Tibial artery (tissue), 4 donors: ENCODE data around the gene NAPA.

ENCODE experiments used
- DNase-seq, 2 donors: peaks; one replicate each; pipeline ENCODE4 v3.0.0-alpha.2; 2019
- H3K27ac ChIP-seq, 2 donors: fragments of 200-600 bp; sonication (generic) in 1 of 2; 1 replicate in 1 of 2; 2 replicates in 1 of 2; pipeline ENCODE4 v1.5.1; 2018 to 2019; ENCODE audit warnings: mild to moderate bottlenecking in 1 of 2
- H3K27me3 ChIP-seq, 2 donors: fragments of 200-600 bp; sonication (generic) in 1 of 2; one replicate each; pipeline versions ENCODE4 v1.5.1 to v1.6.0; 2016 to 2019
- H3K36me3 ChIP-seq, 3 donors: fragments of 200-600 bp; sonication (generic) in 2 of 3; one replicate each; pipeline ENCODE4 v1.5.1; 2016 to 2019; ENCODE audit warnings: mild to moderate bottlenecking in 2 of 3
- H3K4me1 ChIP-seq, 4 donors: fragments of 200-600 bp; sonication (generic) in 2 of 4; 1 replicate in 3 of 4; 2 replicates in 1 of 4; pipeline ENCODE4 v1.5.1; 2016 to 2019
- H3K4me3 ChIP-seq, 2 donors: fragments of 200-600 bp; sonication (generic) in 1 of 2; 1 replicate in 1 of 2; 2 replicates in 1 of 2; pipeline ENCODE4 v1.5.1; 2018 to 2019; ENCODE audit warnings: mild to moderate bottlenecking in 2 of 2
- H3K9me3 ChIP-seq, 3 donors: fragments of 200-600 bp; sonication (generic) in 1 of 3; one replicate each; pipeline ENCODE4 v1.5.1; 2016 to 2019
- CTCF ChIP-seq, 2 experiments: fragments of 200-600 bp in 1 of 2; fragments of 450-650 bp in 1 of 2; IDR thresholded peaks; one replicate each; pipeline ENCODE4 v1.5.1; 2017 to 2019; ENCODE audit warnings: antibody characterized with exemption in 2 of 2, mild to moderate bottlenecking in 1 of 2, moderate library complexity in 1 of 2
- intact Hi-C: fragments of 100-400 bp; cut with DNase I; formaldehyde crosslinking; loops from one replicate; pipeline ENCODE4 v1.15.0; 2023; ENCODE audit warnings: low total_unique reads

Gene NAPA

GRCh38 chr19:47514151-47514868 lies 553 bp downstream of the NAPA start:
- no peaks in the 10 kb centered on the region for H3K27me3 ChIP-seq
- H3K27ac ChIP-seq, result peak overlapping the region; percentile 86 to 97
- peaks cover 14 to 55% (median 46%) of the 10 kb centered on the region in 4 donors for H3K4me1 ChIP-seq
- no peak for DNase-seq
- H3K4me3 ChIP-seq, result peak overlapping the region; percentile 73 to 93
- H3K9me3 ChIP-seq, result no peaks in the 10 kb centered on the region
- H3K36me3 ChIP-seq, result no peaks in the 10 kb centered on the region
- TF ChIP-seq CTCF (IDR thresholded peaks at IDR 0.05), result no peak
- intact Hi-C loops, result loop anchor here (2.0 to 10.0 kb wide), 3 partner anchors 42 to 180 kb away; partner anchors contain the start of gene SLC8A2

- Histone ChIP-seq H3K4me1 (peaks cover 14 to 69% (median 58%) of the 10 kb centered on the region in 4 donors), H3K27ac (peak overlapping the region; percentile 86 to 97), H3K4me3 (peak overlapping the region; percentile 73 to 93), H3K9me3 (no peaks in the 10 kb centered on the region), H3K27me3 (no peaks in the 10 kb centered on the region), H3K36me3 (no peaks in the 10 kb centered on the region)
- intact Hi-C loops, result loop anchor here (5.0 to 10.0 kb wide), 2 partner anchors 41 to 182 kb away; partner anchors contain the start of gene SLC8A2
- no peak for TF ChIP-seq CTCF (IDR thresholded peaks at IDR 0.05)
- DNase-seq, result no peak
These were observed 1.9 kb downstream of the NAPA start for GRCh38 chr19:47512948-47513319.

- H3K36me3 ChIP-seq, result no peaks in the 10 kb centered on the region
- peak overlapping the region in 1 of 2 donors; percentile 93 for H3K4me3 ChIP-seq
- peak in 1 of 2 donors; percentile 60 for DNase-seq
- peak overlapping the region; percentile 86 to 97 for H3K27ac ChIP-seq
- H3K4me1 ChIP-seq, result peaks cover 14 to 75% (median 64%) of the 10 kb centered on the region in 4 donors
- no peak for TF ChIP-seq CTCF (IDR thresholded peaks at IDR 0.05)
- H3K27me3 ChIP-seq, result no peaks in the 10 kb centered on the region
- H3K9me3 ChIP-seq, result no peaks in the 10 kb centered on the region
- intact Hi-C loops, result loop anchor here (5.0 to 10.0 kb wide), 2 partner anchors 40 to 182 kb away; partner anchors contain the start of gene SLC8A2
These were observed 2.5 kb downstream of the NAPA start for GRCh38 chr19:47512183-47512947.

- TF ChIP-seq CTCF (IDR thresholded peaks at IDR 0.05), result no peak
- intact Hi-C loops, result loop anchor here (5.0 to 10.0 kb wide), 2 partner anchors 39 to 183 kb away; partner anchors contain the start of gene SLC8A2
- peaks cover 0 to under 1% (median 0%) of the 10 kb centered on the region in 3 donors for H3K36me3 ChIP-seq
- H3K27ac ChIP-seq, result peak overlapping the region; percentile 86 to 97
- H3K4me3 ChIP-seq, result no peak overlapping the region
- no peak for DNase-seq
- H3K4me1 ChIP-seq, result peaks cover 14 to 82% (median 70%) of the 10 kb centered on the region in 4 donors
- H3K27me3 ChIP-seq, result no peaks in the 10 kb centered on the region
- H3K9me3 ChIP-seq, result no peaks in the 10 kb centered on the region
These were observed 3.2 kb downstream of the NAPA start for GRCh38 chr19:47511681-47512080.

- H3K4me1 ChIP-seq, result peaks cover 14 to 86% (median 76%) of the 10 kb centered on the region in 4 donors
- DNase-seq, result no peak
These were observed 3.7 kb downstream of the NAPA start for GRCh38 chr19:47511128-47511517.

More at GRCh38 chr19:47511128-47511517, 3.7 kb downstream of the NAPA start:
- Histone ChIP-seq H3K27ac (peak overlapping the region; percentile 86 to 97), H3K27me3 (no peaks in the 10 kb centered on the region), H3K36me3 (peaks cover 0 to 7% (median 0%) of the 10 kb centered on the region in 3 donors), H3K4me3 (no peak overlapping the region), H3K9me3 (no peaks in the 10 kb centered on the region)
- intact Hi-C loops, result loop anchor here (5.0 to 10.0 kb wide), 2 partner anchors 39 to 184 kb away; partner anchors contain the start of gene SLC8A2
- no peak for TF ChIP-seq CTCF (IDR thresholded peaks at IDR 0.05)
